GM21515 (cell line): ENCODE measurements around the gene NAV3.
"Not testable (repeated sequence)": the region's sequence is repeated elsewhere in the genome, so short reads cannot be mapped to it uniquely, and the experiment has no call there.

Source experiments
- ATAC-seq: cut with Tn5 transposase; IDR thresholded peaks from one replicate; pipeline ENCODE4 v1.9.1; 2021; ENCODE audit not compliant: unreplicated experiment

Gene NAV3

GRCh38 chr12:78239544-78239943, 408.9 kb downstream of the NAV3 start:
- ATAC-seq = no peak

GRCh38 chr12:78240827-78241226, 410.1 kb downstream of the NAV3 start:
- ATAC-seq = no peak

DNA sequence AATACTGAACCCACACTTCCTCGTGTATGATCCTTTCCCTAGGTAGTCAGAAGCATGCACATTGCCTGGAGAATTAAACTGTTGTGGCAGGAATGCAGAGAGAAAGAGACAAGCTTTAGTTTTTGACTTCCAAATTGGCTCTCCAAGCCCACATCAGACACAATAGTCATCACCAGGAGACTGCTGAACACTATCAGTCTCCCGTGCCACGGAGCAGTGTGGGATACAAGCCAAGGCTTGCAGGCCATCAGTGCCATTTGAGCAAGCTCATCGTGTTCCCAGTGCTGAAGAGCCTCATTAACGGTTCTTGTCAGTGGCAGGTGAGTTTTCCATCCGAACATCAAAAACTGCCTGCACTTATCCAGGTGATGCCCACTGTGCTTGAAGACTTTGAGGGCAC, 410.8 kb downstream of the NAV3 start:
- no peak for ATAC-seq

DNA sequence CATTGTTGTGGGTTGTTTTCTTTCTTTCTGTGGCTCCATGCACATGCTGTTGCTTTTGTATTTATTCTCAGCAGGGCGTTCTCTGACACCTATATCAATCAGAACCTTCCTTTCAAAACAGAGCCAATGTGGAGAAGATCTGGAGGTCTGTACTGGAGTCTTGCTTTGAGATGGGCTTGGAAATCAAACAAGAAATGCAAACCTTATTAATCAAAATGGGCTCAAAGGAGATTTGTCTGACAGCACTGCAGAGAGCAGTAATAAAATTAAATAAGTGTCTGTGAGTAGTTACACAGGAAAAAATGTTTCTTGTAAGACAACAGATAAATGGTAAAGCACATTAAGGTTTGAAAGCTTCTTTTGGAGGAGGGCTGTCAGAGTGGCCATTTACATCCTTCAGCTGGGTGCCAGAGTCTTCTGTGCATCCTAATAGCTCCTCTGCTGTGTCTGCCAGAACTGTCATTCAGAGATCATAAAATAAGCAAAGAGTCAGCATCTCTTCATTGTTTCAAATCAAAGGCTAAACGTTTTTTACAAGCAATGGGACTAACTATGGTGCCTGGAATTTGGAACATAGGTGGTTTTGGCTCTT, 414.3 kb downstream of the NAV3 start:
- ATAC-seq = no peak

DNA sequence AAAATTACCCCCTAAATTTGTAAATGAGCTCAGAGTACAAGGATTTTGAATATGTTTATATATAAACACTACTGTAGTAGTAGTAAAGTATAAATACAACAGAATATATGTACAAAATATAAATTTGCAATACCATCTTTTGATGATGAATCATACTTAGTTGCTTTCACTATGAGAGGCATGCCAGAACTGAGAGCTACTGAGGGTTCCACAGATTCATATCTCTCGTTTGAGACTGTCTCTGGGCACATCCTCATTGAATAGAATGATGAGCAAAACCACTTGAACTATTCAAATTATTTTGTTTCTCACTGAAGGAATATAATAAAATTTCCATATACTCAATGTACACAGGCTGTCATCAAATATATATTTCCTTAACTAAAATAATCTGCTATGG, 417.6 kb downstream of the NAV3 start:
- ATAC-seq = no peak

DNA sequence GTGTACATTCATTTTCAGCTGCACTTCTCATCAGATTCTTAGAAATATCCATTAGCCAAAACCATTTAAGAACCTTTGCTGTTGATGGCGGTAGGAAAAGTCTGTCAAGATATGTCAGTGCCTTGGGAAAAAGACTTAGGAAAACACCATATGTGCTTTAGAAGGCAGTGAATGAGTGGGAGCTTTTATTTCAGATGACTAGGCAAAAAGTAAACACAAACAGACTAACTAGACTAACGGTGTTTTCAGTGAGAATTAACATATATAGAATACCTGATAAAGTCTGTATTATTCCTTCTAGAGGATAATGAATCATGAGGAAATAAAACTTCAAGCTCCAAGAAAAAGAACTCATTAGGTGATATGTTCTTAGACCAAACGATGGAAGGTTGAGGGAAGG, 418.9 kb downstream of the NAV3 start:
- ATAC-seq = no peak

DNA sequence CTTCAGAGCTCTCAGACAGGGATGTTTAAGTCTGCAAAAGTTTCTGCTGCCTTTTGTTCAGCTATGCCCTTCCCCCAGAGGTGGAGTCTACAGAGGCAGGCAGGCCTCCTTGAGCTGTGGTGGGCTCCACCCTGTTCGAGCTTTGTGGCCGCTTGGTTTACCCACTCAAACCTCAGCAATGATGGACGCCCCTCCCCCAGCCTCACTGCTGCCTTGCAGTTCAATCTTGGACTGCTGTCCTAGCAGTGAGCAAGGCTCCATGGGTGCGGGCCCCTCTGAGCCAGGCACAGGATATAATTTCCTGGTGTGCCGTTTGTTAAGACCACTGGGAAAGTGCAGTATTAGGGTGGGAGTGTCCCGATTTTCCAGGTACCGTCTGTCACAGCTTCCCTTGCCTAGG, 427.0 kb downstream of the NAV3 start:
- not testable (repeated sequence) for ATAC-seq

GRCh38 chr12:78260976-78261375, 430.3 kb downstream of the NAV3 start:
- ATAC-seq = no peak

GRCh38 chr12:78261901-78262300, 431.2 kb downstream of the NAV3 start:
- ATAC-seq = no peak
